Ramos (cell line): ENCODE measurements around the gene STIMATE.

ENCODE experiments used
- in situ Hi-C: fragments of 300-500 bp; cut with MboI; formaldehyde crosslinking; loops from one replicate; pipeline ENCODE4 v1.14.3; 2022; ENCODE audit warnings: low sequenced_read_pairs; ENCODE audit not compliant: unreplicated experiment

The STIMATE gene

GRCh38 chr3:52897130-52898122 lies at the start of gene STIMATE:
TSS of gene STIMATE (minus strand) at chr3:52897548. CDS start at chr3:52897450, 98 bp downstream.
- in situ Hi-C loops: no loop called here

GRCh38 chr3:52939600-52939999 lies 42.3 kb upstream of the STIMATE start:
- in situ Hi-C loops: no loop called here

- in situ Hi-C loops: no loop called here
These were observed 37.5 kb upstream of the STIMATE start for GRCh38 chr3:52934630-52935530.

- in situ Hi-C loops: no loop called here
These were observed 34.5 kb upstream of the STIMATE start for GRCh38 chr3:52931889-52932288.

- in situ Hi-C loops: no loop called here
These were observed 34.0 kb upstream of the STIMATE start for GRCh38 chr3:52931328-52931727.

- in situ Hi-C loops: no loop called here
These were observed 33.4 kb upstream of the STIMATE start for GRCh38 chr3:52930748-52931147.

GRCh38 chr3:52926554-52926953 lies 29.2 kb upstream of the STIMATE start:
- in situ Hi-C loops: no loop called here

GRCh38 chr3:52925405-52926313 lies 28.3 kb upstream of the STIMATE start:
- in situ Hi-C loops: no loop called here

GRCh38 chr3:52923963-52924362 lies 26.6 kb upstream of the STIMATE start:
- in situ Hi-C loops: no loop called here

- in situ Hi-C loops: no loop called here
These were observed 23.5 kb upstream of the STIMATE start for GRCh38 chr3:52920841-52921240.

- in situ Hi-C loops: no loop called here
These were observed 19.7 kb upstream of the STIMATE start for GRCh38 chr3:52917044-52917443.

GRCh38 chr3:52915294-52915693 lies 17.9 kb upstream of the STIMATE start:
- in situ Hi-C loops: no loop called here

GRCh38 chr3:52912885-52913731 lies 15.8 kb upstream of the STIMATE start:
- in situ Hi-C loops: no loop called here

- in situ Hi-C loops: no loop called here
These were observed 13.5 kb upstream of the STIMATE start for GRCh38 chr3:52910823-52911222.

GRCh38 chr3:52907497-52907896 lies 10.1 kb upstream of the STIMATE start:
- in situ Hi-C loops: no loop called here

- in situ Hi-C loops: no loop called here
These were observed 7.2 kb upstream of the STIMATE start for GRCh38 chr3:52904552-52904951.

- in situ Hi-C loops: no loop called here
These were observed 6.7 kb upstream of the STIMATE start for GRCh38 chr3:52904000-52904399.

- in situ Hi-C loops: no loop called here
These were observed 735 bp downstream of the STIMATE start for GRCh38 chr3:52896613-52897012.

GRCh38 chr3:52896151-52896550 lies 1.2 kb downstream of the STIMATE start:
- in situ Hi-C loops: no loop called here
